CD4-positive, alpha-beta T cell treated with Interleukin-1 beta for 1 hour (primary cell): Measurements from ENCODE around the gene OR1I1.
"Not testable (repeated sequence)": the region's sequence is repeated elsewhere in the genome, so short reads cannot be mapped to it uniquely, and the experiment has no call there.

Experiments
- DNase-seq, 2 donors: peaks; one replicate each; pipeline ENCODE4 v3.0.0-alpha.2; 2020 to 2022

The OR1I1 gene

GRCh38 chr19:15081911-15082310 lies at the start of gene OR1I1:
TSS of gene OR1I1 (plus strand) at chr19:15082211. CDS start at chr19:15087066, 4,855 bp downstream.
- no peak for DNase-seq

GRCh38 chr19:15035795-15036311 lies 46.2 kb upstream of the OR1I1 start:
- no peak for DNase-seq

GRCh38 chr19:15037586-15037985 lies 44.4 kb upstream of the OR1I1 start:
- no peak for DNase-seq

- no peak for DNase-seq
These were observed 43.7 kb upstream of the OR1I1 start for GRCh38 chr19:15038294-15038693.

- no peak for DNase-seq
These were observed 40.0 kb upstream of the OR1I1 start for GRCh38 chr19:15042003-15042402.

- DNase-seq: no peak
These were observed 39.2 kb upstream of the OR1I1 start for GRCh38 chr19:15042826-15043225.

GRCh38 chr19:15045506-15045905 lies 36.5 kb upstream of the OR1I1 start:
- no peak for DNase-seq

- DNase-seq: no peak
These were observed 34.3 kb upstream of the OR1I1 start for GRCh38 chr19:15047680-15048079.

GRCh38 chr19:15048128-15048527 lies 33.9 kb upstream of the OR1I1 start:
- DNase-seq: no peak

GRCh38 chr19:15048885-15049541 lies 33.0 kb upstream of the OR1I1 start, which contains the start of gene CASP14:
TSS of gene CASP14 (plus strand) at chr19:15049480. CDS start at chr19:15052252, 2,772 bp downstream.
- no peak for DNase-seq

- DNase-seq: no peak
These were observed 31.4 kb upstream of the OR1I1 start for GRCh38 chr19:15050639-15051038.

- DNase-seq: no peak
These were observed 20.0 kb upstream of the OR1I1 start for GRCh38 chr19:15062036-15062435.

- not testable (repeated sequence) for DNase-seq
These were observed 11.6 kb upstream of the OR1I1 start for GRCh38 chr19:15070386-15070785.

- DNase-seq: no peak
These were observed 8.9 kb upstream of the OR1I1 start for GRCh38 chr19:15072930-15073647.

GRCh38 chr19:15074371-15074770 lies 7.6 kb upstream of the OR1I1 start:
- no peak for DNase-seq

GRCh38 chr19:15075806-15076205 lies 6.2 kb upstream of the OR1I1 start:
- DNase-seq: no peak

- not testable (repeated sequence) for DNase-seq
These were observed 2.0 kb upstream of the OR1I1 start for GRCh38 chr19:15080002-15080401.

GRCh38 chr19:15087182-15087581 lies 5.2 kb downstream of the OR1I1 start:
- no peak for DNase-seq

- DNase-seq: peak; percentile 49 to 77
These were observed 10.1 kb downstream of the OR1I1 start for GRCh38 chr19:15091918-15092753.

GRCh38 chr19:15093001-15093400 lies 11.0 kb downstream of the OR1I1 start:
- no peak for DNase-seq

- DNase-seq: no peak
These were observed 14.2 kb downstream of the OR1I1 start for GRCh38 chr19:15096223-15096622.

- DNase-seq: not testable (repeated sequence)
These were observed 16.0 kb downstream of the OR1I1 start for GRCh38 chr19:15097980-15098379.

GRCh38 chr19:15098460-15098859 lies 16.4 kb downstream of the OR1I1 start:
- DNase-seq: no peak
